ENCODE data around the gene TYMP. TPM values are rescaled to one million over a fixed set of nuclear protein-coding genes. Genes with fewer than 3 reads are reported as not detected.

Gene TYMP
- total and polyA plus RNA-seq, 2 donors, result 97.3 to 156 TPM

DNA sequence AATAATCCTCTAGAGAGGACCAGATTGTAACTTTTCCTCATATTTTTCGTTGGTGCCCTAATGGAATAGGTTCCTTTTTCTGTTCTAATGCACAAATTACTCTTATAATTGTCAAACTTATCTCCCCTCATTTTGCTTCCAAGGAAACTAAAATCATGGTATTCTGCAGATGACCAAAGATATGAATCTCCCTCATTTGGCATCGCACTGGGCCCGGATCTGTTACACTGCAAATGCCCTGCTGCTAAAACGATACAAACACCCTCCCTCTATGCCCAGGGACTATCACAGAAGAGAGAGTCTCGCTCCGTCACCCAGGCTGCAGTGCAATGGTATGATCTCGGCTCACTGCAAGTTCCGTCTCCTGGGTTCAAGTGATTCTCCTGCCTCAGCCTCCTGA lies 23.5 kb upstream of the TYMP start:
- Histone ChIP-seq H3K4me1 (ENCODE audit: control insufficient read depth in 2 of 2, insufficient read depth in 2 of 2, low read length in 2 of 2) (peaks cover 8 to 11% of the 10 kb centered on the region in 2 donors), H3K27me3 (ENCODE audit: control insufficient read depth in 2 of 2, insufficient read depth in 1 of 2, low read length in 1 of 2) (peaks cover 7 to 38% of the 10 kb centered on the region in 2 donors), H3K4me3 (ENCODE audit: low read length in 2 of 2) (no peak overlapping the region), H3K27ac (ENCODE audit: low read depth in 1 of 2, low read length in 1 of 2) (no peak overlapping the region), H3K9me3 (ENCODE audit: control insufficient read depth in 2 of 2, insufficient read depth in 1 of 2, low read length in 1 of 2) (no peaks in the 10 kb centered on the region), H3K36me3 (ENCODE audit: control insufficient read depth in 2 of 2, insufficient read depth in 2 of 2, low read length in 1 of 2) (no peaks in the 10 kb centered on the region)
- WGBS, result 94% methylated on average over 8 of the region's 8 CpGs
- DNase-seq (ENCODE audit: low read depth in 6 of 9, low spot score in 9 of 9), result no peak

DNA sequence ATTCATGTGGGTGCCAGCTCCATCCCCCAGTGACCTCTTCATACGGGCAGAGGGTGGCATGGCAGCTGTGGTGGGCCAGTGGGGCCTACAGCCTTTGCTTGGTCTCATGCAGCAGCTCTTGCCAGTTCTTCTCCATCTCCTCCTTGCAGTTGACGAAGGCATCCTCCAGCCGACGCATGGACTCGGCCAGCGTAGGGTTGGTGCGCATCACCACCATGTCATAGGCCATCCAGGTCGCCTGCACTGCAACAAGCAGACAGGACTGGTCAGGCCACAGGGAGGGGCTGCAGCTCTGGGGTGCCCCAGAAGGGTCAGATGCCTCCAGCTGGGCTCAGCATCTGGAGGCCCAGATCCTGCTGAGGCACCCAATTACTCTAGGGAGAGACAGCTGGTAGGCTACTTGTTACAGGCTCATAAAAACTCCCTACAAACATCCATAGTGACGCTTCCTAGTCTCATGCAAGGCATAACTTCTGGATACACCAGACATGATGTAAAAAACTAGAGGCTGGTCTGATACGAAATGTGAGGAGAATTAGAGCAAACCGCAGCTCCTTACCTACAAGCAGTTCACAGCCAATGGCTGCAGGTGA lies 21.4 kb upstream of the TYMP start:
- no peak for DNase-seq (ENCODE audit: low read depth in 6 of 9, low spot score in 9 of 9)
- Histone ChIP-seq H3K4me1 (ENCODE audit: control insufficient read depth in 2 of 2, insufficient read depth in 2 of 2, low read length in 2 of 2) (peaks cover 8 to 14% of the 10 kb centered on the region in 2 donors), H3K4me3 (ENCODE audit: low read length in 2 of 2) (no peak overlapping the region), H3K9me3 (ENCODE audit: control insufficient read depth in 2 of 2, insufficient read depth in 1 of 2, low read length in 1 of 2) (no peaks in the 10 kb centered on the region), H3K27ac (ENCODE audit: low read depth in 1 of 2, low read length in 1 of 2) (no peak overlapping the region), H3K27me3 (ENCODE audit: control insufficient read depth in 2 of 2, insufficient read depth in 1 of 2, low read length in 1 of 2) (peaks cover 11 to 57% of the 10 kb centered on the region in 2 donors), H3K36me3 (ENCODE audit: control insufficient read depth in 2 of 2, insufficient read depth in 2 of 2, low read length in 1 of 2) (no peaks in the 10 kb centered on the region)
- 94% methylated on average over 11 of the region's 11 CpGs for WGBS

GRCh38 chr22:50550395-50550794 lies 20.6 kb upstream of the TYMP start:
- H3K27me3 ChIP-seq (ENCODE audit: control insufficient read depth in 2 of 2, insufficient read depth in 1 of 2, low read length in 1 of 2), result peaks cover 11 to 65% of the 10 kb centered on the region in 2 donors
- no peaks in the 10 kb centered on the region for H3K9me3 ChIP-seq (ENCODE audit: control insufficient read depth in 2 of 2, insufficient read depth in 1 of 2, low read length in 1 of 2)
- H3K4me1 ChIP-seq (ENCODE audit: control insufficient read depth in 2 of 2, insufficient read depth in 2 of 2, low read length in 2 of 2), result peaks cover 8 to 20% of the 10 kb centered on the region in 2 donors
- DNase-seq (ENCODE audit: low read depth in 6 of 9, low spot score in 9 of 9), result no peak
- H3K36me3 ChIP-seq (ENCODE audit: control insufficient read depth in 2 of 2, insufficient read depth in 2 of 2, low read length in 1 of 2), result no peaks in the 10 kb centered on the region
- no peak overlapping the region for H3K4me3 ChIP-seq (ENCODE audit: low read length in 2 of 2)
- 97% methylated on average over 8 of the region's 8 CpGs for WGBS
- H3K27ac ChIP-seq (ENCODE audit: low read depth in 1 of 2, low read length in 1 of 2), result no peak overlapping the region

DNA sequence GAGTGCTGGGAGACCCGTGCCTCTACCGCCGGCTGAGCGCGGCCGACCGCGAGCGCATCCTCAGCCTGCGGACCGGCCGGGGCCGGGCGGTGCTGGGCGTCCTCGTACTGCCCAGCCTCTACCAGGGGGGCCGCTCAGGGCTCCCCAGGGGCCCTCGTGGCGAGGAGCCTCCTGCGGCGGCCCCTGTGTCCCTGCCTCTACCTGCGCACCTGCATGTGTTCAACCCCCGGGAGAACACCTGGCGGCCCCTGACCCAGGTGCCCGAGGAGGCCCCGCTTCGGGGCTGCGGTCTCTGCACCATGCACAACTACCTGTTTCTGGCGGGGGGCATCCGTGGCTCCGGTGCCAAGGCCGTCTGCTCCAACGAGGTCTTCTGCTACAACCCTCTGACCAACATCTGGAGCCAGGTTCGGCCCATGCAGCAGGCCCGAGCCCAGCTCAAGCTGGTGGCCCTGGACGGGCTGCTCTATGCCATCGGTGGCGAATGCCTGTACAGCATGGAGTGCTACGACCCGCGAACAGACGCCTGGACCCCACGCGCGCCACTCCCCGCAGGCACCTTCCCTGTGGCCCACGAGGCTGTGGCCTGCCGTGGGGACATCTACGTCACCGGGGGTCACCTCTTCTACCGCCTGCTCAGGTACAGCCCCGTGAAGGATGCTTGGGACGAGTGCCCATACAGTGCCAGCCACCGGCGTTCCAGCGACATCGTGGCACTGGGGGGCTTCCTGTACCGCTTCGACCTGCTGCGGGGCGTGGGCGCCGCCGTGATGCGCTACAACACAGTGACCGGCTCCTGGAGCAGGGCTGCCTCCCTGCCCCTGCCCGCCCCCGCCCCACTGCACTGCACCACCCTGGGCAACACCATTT lies 19.3 kb upstream of the TYMP start:
- no peak for DNase-seq (ENCODE audit: low read depth in 6 of 9, low spot score in 9 of 9)
- H3K4me3 ChIP-seq (ENCODE audit: low read length in 2 of 2), result peak overlapping the region in 1 of 2 donors; percentile 55
- H3K27me3 ChIP-seq (ENCODE audit: control insufficient read depth in 2 of 2, insufficient read depth in 1 of 2, low read length in 1 of 2), result peaks cover 14 to 78% of the 10 kb centered on the region in 2 donors
- no peaks in the 10 kb centered on the region for H3K9me3 ChIP-seq (ENCODE audit: control insufficient read depth in 2 of 2, insufficient read depth in 1 of 2, low read length in 1 of 2)
- H3K4me1 ChIP-seq (ENCODE audit: control insufficient read depth in 2 of 2, insufficient read depth in 2 of 2, low read length in 2 of 2), result peaks cover 8 to 33% of the 10 kb centered on the region in 2 donors
- H3K27ac ChIP-seq (ENCODE audit: low read depth in 1 of 2, low read length in 1 of 2), result peak overlapping the region in 1 of 2 donors; percentile 74
- H3K36me3 ChIP-seq (ENCODE audit: control insufficient read depth in 2 of 2, insufficient read depth in 2 of 2, low read length in 1 of 2), result no peaks in the 10 kb centered on the region
- WGBS, result 59% methylated on average over 68 of the region's 68 CpGs

- peak overlapping the region in 1 of 2 donors; percentile 55 for H3K4me3 ChIP-seq (ENCODE audit: low read length in 2 of 2)
- no peaks in the 10 kb centered on the region for H3K9me3 ChIP-seq (ENCODE audit: control insufficient read depth in 2 of 2, insufficient read depth in 1 of 2, low read length in 1 of 2)
- H3K36me3 ChIP-seq (ENCODE audit: control insufficient read depth in 2 of 2, insufficient read depth in 2 of 2, low read length in 1 of 2), result no peaks in the 10 kb centered on the region
- whole genome bisulfite sequencing, result 11% methylated on average over 56 of the region's 56 CpGs
- peak overlapping the region; percentile 26 to 74 for H3K27ac ChIP-seq (ENCODE audit: low read depth in 1 of 2, low read length in 1 of 2)
- H3K4me1 ChIP-seq (ENCODE audit: control insufficient read depth in 2 of 2, insufficient read depth in 2 of 2, low read length in 2 of 2), result peaks cover 8 to 36% of the 10 kb centered on the region in 2 donors
- peaks cover 14 to 86% of the 10 kb centered on the region in 2 donors for H3K27me3 ChIP-seq (ENCODE audit: control insufficient read depth in 2 of 2, insufficient read depth in 1 of 2, low read length in 1 of 2)
- DNase-seq (ENCODE audit: low read depth in 6 of 9, low spot score in 9 of 9), result peak in 1 of 9 donors; percentile 70
Observed at GRCh38 chr22:50548040-50548920, 18.5 kb upstream of the TYMP start.

- Histone ChIP-seq H3K4me3 (ENCODE audit: low read length in 2 of 2) (no peak overlapping the region), H3K4me1 (ENCODE audit: control insufficient read depth in 2 of 2, insufficient read depth in 2 of 2, low read length in 2 of 2) (peaks cover 8 to 36% of the 10 kb centered on the region in 2 donors), H3K36me3 (ENCODE audit: control insufficient read depth in 2 of 2, insufficient read depth in 2 of 2, low read length in 1 of 2) (no peaks in the 10 kb centered on the region), H3K27me3 (ENCODE audit: control insufficient read depth in 2 of 2, insufficient read depth in 1 of 2, low read length in 1 of 2) (peaks cover 14 to 89% of the 10 kb centered on the region in 2 donors), H3K27ac (ENCODE audit: low read depth in 1 of 2, low read length in 1 of 2) (peak overlapping the region in 1 of 2 donors; percentile 17), H3K9me3 (ENCODE audit: control insufficient read depth in 2 of 2, insufficient read depth in 1 of 2, low read length in 1 of 2) (no peaks in the 10 kb centered on the region)
- WGBS, result 73% methylated on average over 35 of the region's 35 CpGs
- no peak for DNase-seq (ENCODE audit: low read depth in 6 of 9, low spot score in 9 of 9)
Observed at GRCh38 chr22:50547263-50547985, 17.6 kb upstream of the TYMP start.

GRCh38 chr22:50546326-50547262 lies 16.8 kb upstream of the TYMP start:
- no peaks in the 10 kb centered on the region for H3K9me3 ChIP-seq (ENCODE audit: control insufficient read depth in 2 of 2, insufficient read depth in 1 of 2, low read length in 1 of 2)
- no peak for DNase-seq (ENCODE audit: low read depth in 6 of 9, low spot score in 9 of 9)
- H3K36me3 ChIP-seq (ENCODE audit: control insufficient read depth in 2 of 2, insufficient read depth in 2 of 2, low read length in 1 of 2), result no peaks in the 10 kb centered on the region
- no peak overlapping the region for H3K4me3 ChIP-seq (ENCODE audit: low read length in 2 of 2)
- H3K27ac ChIP-seq (ENCODE audit: low read depth in 1 of 2, low read length in 1 of 2), result peak overlapping the region in 1 of 2 donors; percentile 84
- H3K4me1 ChIP-seq (ENCODE audit: control insufficient read depth in 2 of 2, insufficient read depth in 2 of 2, low read length in 2 of 2), result peaks cover 8 to 36% of the 10 kb centered on the region in 2 donors
- 90% methylated on average over 78 of the region's 78 CpGs for WGBS
- H3K27me3 ChIP-seq (ENCODE audit: control insufficient read depth in 2 of 2, insufficient read depth in 1 of 2, low read length in 1 of 2), result peaks cover 14 to 83% of the 10 kb centered on the region in 2 donors

All from thymus (tissue), 11 donors.